ELR (cell line): Measurements from ENCODE around the gene VARS2.

Experiments
- DNase-seq: peaks from one replicate; pipeline ENCODE4 v3.0.0-alpha.2; 2015; ENCODE audit warnings: low read depth

The VARS2 gene

DNA sequence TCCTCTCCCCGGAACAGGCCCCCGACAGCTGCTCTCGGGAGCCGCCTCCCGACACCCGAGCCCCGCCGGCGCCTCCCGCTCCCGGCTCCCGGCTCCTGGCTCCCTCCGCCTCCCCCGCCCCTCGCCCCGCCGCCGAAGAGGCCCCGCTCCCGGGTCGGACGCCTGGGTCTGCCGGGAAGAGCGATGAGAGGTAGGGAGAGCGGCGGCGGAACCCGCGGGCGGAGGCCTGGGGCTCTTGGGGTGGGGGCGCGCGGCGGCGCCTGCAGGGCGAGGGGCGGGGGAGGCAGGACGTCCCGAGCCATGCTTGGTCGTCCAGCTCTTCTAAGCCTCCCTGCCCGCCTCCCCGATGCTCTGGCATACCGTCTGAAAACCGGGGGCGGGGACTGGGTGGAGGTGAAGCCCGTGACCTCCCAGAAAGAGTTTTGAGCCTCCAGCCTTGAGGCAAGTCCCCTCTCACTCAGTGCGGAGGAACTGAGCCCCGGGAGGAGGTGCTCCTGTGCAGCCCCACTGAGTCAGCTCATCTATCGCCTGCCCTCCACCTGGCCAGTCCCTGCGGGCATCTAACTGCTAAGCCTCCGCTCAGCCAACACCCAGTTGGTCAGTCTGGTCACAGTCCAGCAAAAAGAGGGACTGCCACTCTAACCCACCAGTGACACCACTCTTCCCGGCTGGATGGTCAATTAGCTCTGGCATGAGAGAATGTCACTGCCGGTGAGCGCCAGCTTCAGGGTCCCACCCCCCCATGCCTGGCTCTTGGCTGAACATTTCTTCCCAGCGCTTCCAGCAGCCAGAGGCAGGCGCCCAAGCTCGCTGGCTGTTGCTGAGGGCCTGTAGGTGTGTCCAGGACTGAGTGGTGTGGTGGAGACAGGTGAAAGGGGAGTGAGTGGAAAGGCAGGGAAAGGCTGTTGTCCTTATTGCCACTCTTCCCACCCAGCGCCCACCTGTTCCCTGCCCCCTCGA lies 29.2 kb upstream of the VARS2 start:
- DNase-seq, result peak; percentile 64

DNA sequence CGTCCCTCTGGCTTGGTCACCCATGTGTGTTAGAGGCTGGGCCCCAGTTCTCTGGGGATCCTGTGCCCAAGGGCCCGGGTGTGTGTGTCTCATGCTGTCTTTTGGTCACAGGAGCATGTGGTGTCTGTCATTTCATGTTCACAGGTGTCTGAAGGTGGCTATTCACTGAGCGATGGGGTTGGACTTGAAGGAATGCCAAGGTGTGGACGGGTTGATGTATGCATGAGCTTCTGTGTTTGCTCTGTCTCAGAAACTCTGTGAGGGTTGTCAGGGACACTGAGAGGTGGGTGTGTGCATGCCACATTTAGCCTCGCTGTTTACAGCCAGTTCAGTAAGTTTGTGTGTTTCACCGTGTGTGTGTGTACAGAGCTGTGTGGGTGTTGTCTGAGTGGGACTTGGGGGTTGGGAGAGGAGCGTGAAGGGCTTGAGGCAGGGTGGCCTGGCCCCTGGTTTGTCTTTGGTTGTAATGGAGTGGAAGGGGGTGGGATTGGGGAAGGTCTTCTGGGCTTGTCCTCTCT lies 28.5 kb upstream of the VARS2 start:
- DNase-seq, result peak; percentile 29

DNA sequence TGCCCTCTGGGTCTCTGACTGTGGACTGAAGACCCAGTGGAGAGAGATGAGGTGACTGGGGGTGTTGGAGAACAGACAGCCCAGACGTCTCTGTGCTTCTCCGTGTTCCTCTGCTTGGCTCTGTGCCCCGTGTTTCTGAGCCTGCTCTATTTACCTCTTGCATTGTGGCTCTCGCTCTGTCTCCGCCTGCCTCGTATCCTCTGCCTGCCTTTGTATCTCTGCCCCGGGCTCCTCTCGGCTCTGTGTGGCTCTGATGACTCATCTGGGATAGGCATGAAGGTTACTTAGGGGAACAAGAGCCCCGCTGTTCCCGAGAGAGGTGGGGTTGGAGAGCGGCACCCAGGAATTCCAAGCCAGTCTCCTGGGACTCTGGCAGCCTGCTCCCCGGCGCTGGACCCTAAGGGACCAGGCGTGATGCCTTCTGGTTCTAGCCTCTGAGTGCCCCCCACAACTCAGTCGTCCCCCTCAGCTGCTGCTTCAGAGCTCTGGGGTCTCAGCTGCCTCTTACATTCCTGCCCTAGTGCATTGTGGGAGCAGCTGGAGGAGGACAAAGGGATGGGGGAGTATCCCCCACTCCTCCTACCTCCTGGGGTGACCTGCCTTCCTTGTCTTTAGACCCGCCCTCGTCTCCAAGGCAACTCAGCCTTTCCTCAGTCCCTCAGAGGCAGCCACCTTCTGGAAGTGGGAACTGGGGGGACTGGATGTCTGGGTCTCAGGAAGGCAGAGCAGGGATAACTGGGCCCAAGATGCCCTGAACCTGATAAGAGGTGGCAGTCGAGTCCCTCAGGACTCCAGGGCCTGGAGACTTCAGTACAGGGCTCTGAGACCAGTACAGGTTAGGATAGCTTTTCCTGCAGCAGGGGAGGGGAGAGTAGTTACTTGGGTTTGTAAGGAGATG lies 27.8 kb upstream of the VARS2 start:
- peak; percentile 96 for DNase-seq

DNA sequence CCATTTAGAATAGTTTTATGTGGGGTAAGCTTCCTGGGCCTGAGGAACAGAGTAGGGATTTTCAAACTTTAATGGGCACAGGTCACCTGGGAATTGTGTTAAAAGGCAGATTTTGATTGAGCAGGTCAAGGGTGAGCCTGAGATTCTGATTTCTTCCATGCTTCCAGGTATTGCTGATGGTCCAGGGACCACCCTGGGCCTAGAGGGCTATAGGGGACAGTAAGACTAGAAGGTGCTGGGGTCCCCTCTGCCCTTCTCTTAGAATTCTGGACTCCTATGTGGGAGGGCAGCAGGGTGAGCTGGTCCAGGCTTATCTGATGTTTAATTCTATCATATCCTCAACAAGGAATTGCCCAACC lies 27.2 kb upstream of the VARS2 start:
- DNase-seq, result no peak

DNA sequence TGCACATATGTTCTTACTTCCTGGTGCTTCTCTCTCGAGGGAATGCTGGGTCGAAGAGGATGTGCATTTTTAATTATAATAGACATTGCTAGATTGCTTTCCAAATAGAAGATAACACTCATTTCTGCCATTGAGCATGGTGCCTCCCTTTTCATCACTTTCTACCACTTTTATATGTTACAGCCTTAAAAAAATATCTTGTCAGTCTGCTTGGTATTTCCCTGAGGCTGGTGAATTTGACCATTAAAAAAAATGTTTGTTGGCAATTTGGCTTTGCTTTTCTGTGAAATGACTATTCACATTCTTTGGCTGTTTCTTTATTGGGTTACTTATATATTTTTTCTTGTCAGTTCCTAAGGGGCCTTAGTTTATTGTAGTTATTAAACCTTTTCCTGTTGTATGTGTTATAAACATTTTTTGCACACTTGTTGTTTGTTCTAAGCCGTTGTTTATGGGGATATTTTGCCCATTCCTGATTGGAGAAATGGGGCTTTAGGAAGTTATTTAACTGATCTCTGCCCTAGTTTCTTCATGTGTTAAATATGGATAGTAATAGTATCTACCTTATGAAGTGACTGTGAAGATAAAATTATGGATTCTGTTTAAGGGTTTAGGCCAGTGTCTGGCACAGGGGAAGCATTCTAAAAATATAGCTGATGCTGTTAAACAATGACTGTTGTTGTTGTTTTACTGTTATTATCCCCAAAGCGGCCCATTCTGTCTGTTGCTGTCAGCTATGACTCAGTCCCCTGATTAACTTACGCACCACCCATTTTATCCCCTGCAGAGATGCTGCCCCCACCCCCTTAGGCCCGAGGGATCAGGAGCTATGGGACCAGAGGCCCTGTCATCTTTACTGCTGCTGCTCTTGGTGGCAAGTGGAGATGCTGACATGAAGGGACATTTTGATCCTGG lies 25.9 kb upstream of the VARS2 start:
- DNase-seq, result peak; percentile 81

DNA sequence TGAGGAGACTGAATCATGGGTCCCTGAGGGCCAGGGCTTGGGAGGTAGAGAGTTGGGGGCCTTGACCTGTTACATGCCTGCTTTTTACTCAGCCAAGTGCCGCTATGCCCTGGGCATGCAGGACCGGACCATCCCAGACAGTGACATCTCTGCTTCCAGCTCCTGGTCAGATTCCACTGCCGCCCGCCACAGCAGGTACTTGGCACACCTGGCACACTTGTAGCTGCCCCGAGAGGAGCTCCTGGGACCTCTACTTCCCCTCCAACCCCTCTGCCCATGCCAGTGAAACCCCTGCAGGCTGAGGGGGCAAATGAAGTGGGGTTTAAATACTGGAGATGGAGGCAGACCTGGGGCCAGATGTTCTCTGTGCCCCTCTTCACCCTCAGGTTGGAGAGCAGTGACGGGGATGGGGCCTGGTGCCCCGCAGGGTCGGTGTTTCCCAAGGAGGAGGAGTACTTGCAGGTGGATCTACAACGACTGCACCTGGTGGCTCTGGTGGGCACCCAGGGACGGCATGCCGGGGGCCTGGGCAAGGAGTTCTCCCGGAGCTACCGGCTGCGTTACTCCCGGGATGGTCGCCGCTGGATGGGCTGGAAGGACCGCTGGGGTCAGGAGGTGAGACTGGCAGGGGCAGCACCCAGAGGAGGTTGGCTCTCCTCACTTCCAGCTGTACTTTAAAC lies 25.1 kb upstream of the VARS2 start:
- no peak for DNase-seq

DNA sequence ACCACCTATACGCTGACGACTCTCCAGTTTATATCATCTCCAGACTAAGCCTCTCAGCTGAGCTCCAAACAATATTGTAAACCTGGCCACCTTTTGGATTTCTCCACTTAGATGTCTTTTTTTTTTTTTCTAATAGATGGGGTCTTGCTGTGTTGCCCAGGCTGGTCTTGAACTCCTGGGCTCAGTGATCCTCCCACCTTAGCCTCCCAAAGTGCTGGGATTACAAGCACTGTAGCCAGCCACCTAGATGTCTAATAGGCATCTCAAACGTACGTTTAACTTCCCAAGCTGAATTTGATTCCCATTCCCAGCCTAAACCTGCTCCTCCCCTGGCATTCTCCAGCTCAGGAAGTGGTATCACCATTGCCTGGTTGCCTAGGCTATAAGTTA lies 24.5 kb upstream of the VARS2 start:
- no peak for DNase-seq

DNA sequence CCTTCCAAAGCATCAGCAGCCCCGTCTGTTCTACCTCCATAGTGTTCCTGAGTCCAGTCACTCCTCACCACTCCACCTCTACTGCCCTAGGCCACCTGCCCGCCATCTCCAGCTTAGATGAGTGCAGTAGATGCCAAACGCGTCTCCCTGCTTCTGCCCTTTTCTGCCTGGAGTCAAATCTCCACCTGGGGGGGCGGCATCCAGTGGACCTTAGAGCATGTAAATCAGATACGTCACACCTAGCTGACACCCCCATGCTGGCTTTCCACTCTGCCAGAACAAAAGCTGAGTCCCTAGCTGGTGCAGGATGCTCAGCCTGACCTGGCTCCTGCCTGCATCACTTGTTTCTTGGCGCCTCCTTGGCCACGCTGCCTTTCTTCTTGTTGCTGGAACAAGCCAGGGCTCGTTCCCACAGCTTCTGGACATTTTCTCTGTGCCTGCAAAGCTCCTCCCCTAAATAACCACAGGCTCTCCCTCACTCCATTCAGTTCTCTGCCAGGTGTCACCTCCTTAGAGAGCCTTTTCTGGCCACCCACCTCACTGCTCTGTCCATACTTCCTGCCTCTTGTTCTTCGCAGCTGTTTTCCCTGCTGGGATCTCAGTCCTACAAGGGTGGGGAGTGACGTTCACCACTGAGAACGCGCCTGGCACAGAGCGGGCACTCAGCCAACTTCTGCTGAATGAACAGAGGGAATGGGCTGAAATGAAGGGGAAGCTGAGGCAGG lies 24.0 kb upstream of the VARS2 start:
- DNase-seq, result no peak

DNA sequence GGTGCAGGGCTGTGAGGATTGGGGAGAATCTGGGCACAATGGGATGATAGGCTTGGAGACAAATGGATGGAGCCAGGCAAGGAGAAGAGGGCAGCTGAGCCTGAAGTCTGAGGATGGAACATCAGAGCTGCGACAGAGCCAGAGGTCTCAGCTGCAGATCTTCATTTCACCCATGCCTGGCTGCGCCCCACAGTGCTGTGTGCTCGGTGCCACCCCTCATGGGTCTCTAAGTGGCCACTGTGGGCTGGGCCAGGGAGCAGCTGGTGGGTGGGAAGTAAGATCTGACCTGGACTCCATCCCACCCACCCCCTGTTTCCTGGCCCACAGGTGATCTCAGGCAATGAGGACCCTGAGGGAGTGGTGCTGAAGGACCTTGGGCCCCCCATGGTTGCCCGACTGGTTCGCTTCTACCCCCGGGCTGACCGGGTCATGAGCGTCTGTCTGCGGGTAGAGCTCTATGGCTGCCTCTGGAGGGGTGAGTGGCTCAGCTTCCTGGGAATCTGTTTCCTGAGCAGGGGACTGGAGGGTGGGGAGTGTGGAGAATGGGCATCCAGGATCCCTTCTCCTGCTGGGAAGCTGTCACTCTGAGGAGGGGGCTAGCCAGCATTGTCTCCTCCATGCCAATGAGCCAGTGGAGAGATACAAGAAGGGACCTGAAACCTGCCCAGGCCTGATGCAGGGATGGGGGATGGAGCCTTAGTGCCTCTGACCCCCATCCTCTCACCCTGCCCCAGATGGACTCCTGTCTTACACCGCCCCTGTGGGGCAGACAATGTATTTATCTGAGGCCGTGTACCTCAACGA lies 23.2 kb upstream of the VARS2 start:
- no peak for DNase-seq

DNA sequence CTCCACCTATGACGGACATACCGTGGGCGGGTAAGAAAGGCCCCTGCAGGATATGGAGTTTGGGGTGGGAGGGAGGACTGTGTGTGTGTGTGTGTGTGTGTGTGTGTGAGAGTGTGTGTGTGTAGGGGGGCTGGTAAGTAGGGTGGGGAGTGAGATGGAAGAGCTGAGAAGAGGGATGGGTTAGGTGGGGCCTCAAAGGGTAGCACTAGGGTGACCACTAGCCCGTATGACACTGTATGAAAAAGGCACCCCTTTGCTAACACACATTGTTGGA lies 22.7 kb upstream of the VARS2 start:
- no peak for DNase-seq

DNA sequence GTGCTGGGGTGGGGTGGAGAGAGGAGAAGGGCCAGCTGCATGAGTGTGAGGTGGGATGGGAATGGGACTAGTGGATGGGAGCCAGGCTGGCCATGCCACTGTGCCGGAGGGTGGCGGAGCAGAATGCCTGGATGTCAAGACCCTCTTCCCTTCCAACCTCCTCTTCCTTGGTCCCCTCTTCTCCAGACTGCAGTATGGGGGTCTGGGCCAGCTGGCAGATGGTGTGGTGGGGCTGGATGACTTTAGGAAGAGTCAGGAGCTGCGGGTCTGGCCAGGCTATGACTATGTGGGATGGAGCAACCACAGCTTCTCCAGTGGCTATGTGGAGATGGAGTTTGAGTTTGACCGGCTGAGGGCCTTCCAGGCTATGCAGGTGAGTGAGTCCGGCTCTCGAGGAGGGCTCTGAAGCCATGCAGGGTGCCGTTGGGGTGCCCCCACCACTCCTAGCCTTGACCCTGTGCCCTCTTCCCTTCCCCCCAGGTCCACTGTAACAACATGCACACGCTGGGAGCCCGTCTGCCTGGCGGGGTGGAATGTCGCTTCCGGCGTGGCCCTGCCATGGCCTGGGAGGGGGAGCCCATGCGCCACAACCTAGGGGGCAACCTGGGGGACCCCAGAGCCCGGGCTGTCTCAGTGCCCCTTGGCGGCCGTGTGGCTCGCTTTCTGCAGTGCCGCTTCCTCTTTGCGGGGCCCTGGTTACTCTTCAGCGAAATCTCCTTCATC lies 22.1 kb upstream of the VARS2 start:
- no peak for DNase-seq

DNA sequence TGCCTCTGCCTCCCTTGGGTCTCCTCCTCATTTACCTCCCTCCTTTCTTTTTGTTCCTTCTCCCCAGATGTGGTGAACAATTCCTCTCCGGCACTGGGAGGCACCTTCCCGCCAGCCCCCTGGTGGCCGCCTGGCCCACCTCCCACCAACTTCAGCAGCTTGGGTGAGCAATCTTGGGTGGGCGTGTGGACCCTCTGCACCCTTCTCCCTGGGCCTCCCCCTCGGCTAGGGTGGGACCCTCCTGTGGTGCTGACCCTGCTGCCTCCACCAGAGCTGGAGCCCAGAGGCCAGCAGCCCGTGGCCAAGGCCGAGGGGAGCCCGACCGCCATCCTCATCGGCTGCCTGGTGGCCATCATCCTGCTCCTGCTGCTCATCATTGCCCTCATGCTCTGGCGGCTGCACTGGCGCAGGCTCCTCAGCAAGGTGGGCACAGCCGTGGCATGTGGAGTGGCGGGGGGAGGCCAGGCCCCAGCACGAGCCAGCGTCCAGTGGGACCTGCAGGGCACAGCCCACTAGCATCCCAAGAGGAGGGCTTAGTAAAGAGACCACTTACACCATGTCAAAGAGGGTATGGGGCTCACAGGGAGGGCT lies 20.9 kb upstream of the VARS2 start:
- DNase-seq, result no peak

DNA sequence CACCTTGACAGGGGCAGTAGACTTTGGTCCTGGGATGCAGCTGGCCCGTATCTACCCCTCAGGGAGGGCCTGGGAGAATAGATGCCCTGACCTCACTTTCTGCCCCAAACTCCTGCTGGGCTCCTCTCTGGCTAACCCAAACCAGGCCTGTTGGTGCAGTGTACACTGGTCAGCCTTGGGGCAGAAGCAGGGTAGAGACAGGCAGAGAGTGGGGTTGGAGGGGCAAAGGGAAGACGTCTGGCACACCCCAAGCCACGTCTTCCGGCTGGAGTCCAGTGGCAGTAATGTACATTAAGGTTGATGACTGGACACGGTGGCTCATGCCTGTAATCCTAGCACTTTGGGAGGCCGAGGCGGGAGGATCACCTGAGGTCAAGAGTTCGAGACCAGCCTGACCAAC lies 20.4 kb upstream of the VARS2 start:
- DNase-seq, result no peak

DNA sequence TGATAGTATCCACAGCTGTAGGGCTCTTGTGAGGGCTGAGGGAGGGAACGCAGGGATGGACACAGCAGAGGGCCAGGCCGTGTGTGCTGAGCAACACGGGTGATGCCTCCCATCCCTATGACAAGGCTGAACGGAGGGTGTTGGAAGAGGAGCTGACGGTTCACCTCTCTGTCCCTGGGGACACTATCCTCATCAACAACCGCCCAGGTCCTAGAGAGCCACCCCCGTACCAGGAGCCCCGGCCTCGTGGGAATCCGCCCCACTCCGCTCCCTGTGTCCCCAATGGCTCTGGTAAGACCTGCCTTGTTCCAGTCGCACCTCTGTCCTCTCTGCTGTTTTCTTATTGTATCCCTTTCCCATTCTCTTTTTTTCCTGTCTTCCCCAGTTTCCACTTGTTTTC lies 19.7 kb upstream of the VARS2 start:
- no peak for DNase-seq

DNA sequence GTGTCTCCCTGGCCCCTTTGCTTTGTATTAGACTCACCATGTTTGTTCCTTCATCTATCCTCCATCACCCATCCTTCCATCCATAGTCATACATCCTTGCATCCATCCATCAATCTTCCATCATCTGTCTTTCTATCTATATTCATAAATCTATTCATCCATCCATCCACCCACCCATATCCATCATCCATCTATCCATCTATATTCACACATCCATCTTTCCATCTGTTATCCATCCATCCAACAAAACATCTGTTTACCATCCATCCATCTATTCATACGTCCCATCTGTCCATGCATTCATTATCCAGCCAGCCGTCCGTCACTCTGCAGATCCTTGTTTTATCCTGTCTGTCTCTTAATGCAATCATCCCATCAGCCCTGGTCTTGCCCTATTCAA lies 19.1 kb upstream of the VARS2 start:
- no peak for DNase-seq

DNA sequence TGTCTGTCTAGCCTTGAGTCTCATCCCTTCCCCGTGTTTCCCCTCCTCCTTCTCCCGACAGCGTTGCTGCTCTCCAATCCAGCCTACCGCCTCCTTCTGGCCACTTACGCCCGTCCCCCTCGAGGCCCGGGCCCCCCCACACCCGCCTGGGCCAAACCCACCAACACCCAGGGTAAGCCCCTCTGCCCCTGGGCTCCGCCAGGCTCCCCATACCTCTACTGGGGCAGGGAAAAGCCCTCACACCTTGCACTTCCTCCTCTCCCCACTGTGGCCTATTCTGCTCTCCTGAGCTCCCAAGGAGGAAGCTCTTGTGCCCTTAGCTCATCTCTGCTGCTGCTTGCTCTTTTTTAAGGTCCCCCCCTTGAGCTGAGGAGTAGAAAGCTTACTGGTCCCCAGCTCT lies 18.7 kb upstream of the VARS2 start:
- DNase-seq, result no peak

DNA sequence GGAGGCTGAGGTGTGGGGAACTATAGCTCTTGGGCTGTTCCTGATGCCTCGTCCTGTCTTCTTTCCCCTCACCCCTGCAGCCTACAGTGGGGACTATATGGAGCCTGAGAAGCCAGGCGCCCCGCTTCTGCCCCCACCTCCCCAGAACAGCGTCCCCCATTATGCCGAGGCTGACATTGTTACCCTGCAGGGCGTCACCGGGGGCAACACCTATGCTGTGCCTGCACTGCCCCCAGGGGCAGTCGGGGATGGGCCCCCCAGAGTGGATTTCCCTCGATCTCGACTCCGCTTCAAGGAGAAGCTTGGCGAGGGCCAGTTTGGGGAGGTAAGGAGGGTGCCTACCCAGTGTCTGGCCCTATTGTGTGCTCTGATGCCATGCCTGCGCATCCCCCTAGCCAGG lies 17.5 kb upstream of the VARS2 start:
- no peak for DNase-seq

DNA sequence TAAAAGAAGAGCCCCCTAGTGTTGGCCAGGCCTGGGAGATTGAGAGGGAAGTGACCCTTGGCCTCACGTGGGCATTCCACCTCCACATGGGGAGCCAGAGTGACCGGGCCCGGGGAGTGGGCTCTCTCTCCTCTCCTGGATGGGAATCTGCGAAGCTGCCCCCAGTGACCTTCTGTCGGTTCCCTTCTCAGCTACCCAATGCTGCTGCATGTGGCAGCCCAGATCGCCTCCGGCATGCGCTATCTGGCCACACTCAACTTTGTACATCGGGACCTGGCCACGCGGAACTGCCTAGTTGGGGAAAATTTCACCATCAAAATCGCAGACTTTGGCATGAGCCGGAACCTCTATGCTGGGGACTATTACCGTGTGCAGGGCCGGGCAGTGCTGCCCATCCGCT lies 16.2 kb upstream of the VARS2 start:
- no peak for DNase-seq
